GM12864 (cell line): ENCODE results near the gene TFRC.
"Not testable (repeated sequence)": the region's sequence is repeated elsewhere in the genome, so short reads cannot be mapped to it uniquely, and the experiment has no call there.

Experiments
- DNase-seq: peaks from one replicate; pipeline ENCODE4 v3.0.0-alpha.2; 2011; ENCODE audit warnings: low read depth
- H3K4me3 ChIP-seq: 2 replicates; pipeline ENCODE4 v1.5.1; 2011; ENCODE audit warnings: mild to moderate bottlenecking, low read depth, low read length, control low read depth
- CTCF ChIP-seq: IDR thresholded peaks from 2 replicates; pipeline ENCODE4 v1.5.1; 2011; ENCODE audit warnings: low read depth, mild to moderate bottlenecking, moderate library complexity, low read length, control low read depth, inconsistent platforms; ENCODE audit errors: missing control alignments

TFRC gene

GRCh38 chr3:196044513-196044912 is 37.4 kb downstream of the TFRC start:
- no peak overlapping the region for H3K4me3 ChIP-seq
- no peak for DNase-seq
- TF ChIP-seq CTCF, result no peak

GRCh38 chr3:196042673-196043072 is 39.2 kb downstream of the TFRC start:
- no peak for DNase-seq
- no peak for TF ChIP-seq CTCF
- H3K4me3 ChIP-seq, result no peak overlapping the region

- no peak overlapping the region for H3K4me3 ChIP-seq
- no peak for DNase-seq
- no peak for TF ChIP-seq CTCF
Observed at GRCh38 chr3:196039359-196039758, 42.5 kb downstream of the TFRC start.

GRCh38 chr3:196026059-196026458 is 55.8 kb downstream of the TFRC start:
- TF ChIP-seq CTCF, result peak; percentile 6
- DNase-seq, result not testable (repeated sequence)

GRCh38 chr3:196024968-196025367 is 56.9 kb downstream of the TFRC start:
- DNase-seq, result no peak
- TF ChIP-seq CTCF, result no peak
- H3K4me3 ChIP-seq, result no peak overlapping the region

More at GRCh38 chr3:196026059-196026458, 55.8 kb downstream of the TFRC start:
- H3K4me3 ChIP-seq, result not testable (repeated sequence)

GRCh38 chr3:196023947-196024346 is 57.9 kb downstream of the TFRC start:
- no peak for TF ChIP-seq CTCF
- no peak overlapping the region for H3K4me3 ChIP-seq
- no peak for DNase-seq

- DNase-seq, H3K4me3 ChIP-seq: not testable (repeated sequence)
Observed at GRCh38 chr3:196022499-196022878, 59.4 kb downstream of the TFRC start.

GRCh38 chr3:196020373-196020772 is 61.5 kb downstream of the TFRC start:
- no peak overlapping the region for H3K4me3 ChIP-seq
- no peak for TF ChIP-seq CTCF
- DNase-seq, result no peak

- not testable (repeated sequence) for H3K4me3 ChIP-seq, DNase-seq
Observed at GRCh38 chr3:196019576-196019975, 62.3 kb downstream of the TFRC start.

- not testable (repeated sequence) for DNase-seq
Observed at GRCh38 chr3:196018159-196018558, 63.7 kb downstream of the TFRC start.

More at GRCh38 chr3:196018159-196018558, 63.7 kb downstream of the TFRC start:
- not testable (repeated sequence) for H3K4me3 ChIP-seq
